Measurements from ENCODE around the gene YWHAQ.
A peak's percentile ranks its signal among the peaks of the same experiment; 100 is the strongest.
"Not testable (repeated sequence)": the region's sequence is repeated elsewhere in the genome, so short reads cannot be mapped to it uniquely, and the experiment has no call there.

The YWHAQ gene

GRCh38 chr2:9586465-9586864 is 44.3 kb downstream of the YWHAQ start:
- DNase-seq, result no peak

- DNase-seq, result no peak
Observed at GRCh38 chr2:9585486-9585885, 45.3 kb downstream of the YWHAQ start.

- DNase-seq, result not testable (repeated sequence)
Observed at GRCh38 chr2:9584902-9585301, 45.9 kb downstream of the YWHAQ start.

- DNase-seq, result no peak
Observed at GRCh38 chr2:9582624-9583023, 48.2 kb downstream of the YWHAQ start.

- DNase-seq, result no peak
Observed at GRCh38 chr2:9578467-9579235, 52.1 kb downstream of the YWHAQ start.

GRCh38 chr2:9574331-9574730 is 56.5 kb downstream of the YWHAQ start:
- no peak for DNase-seq

- no peak for DNase-seq
Observed at GRCh38 chr2:9573840-9574239, 57.0 kb downstream of the YWHAQ start.

- DNase-seq, result peak; percentile 13
Observed at GRCh38 chr2:9573013-9573720, 57.6 kb downstream of the YWHAQ start.

GRCh38 chr2:9570182-9571060 is 60.4 kb downstream of the YWHAQ start:
- peak; percentile 8 for DNase-seq

GRCh38 chr2:9565436-9566153 is 65.2 kb downstream of the YWHAQ start:
- no peak for DNase-seq

GRCh38 chr2:9560628-9561027 is 70.2 kb downstream of the YWHAQ start:
- no peak for DNase-seq

GRCh38 chr2:9558948-9559381 is 71.8 kb downstream of the YWHAQ start:
- DNase-seq, result peak; percentile 67

GRCh38 chr2:9556121-9556743 is 74.6 kb downstream of the YWHAQ start:
- peak; percentile 28 for DNase-seq

GRCh38 chr2:9555297-9556120 is 75.3 kb downstream of the YWHAQ start, which contains the start of gene ADAM17:
Gene ADAM17, minus strand, starts transcription at chr2:9555830. Its CDS starts 225 bp downstream, at chr2:9555605.
- peak; percentile 90 for DNase-seq

- peak; percentile 61 for DNase-seq
Observed at GRCh38 chr2:9554921-9555296, 75.9 kb downstream of the YWHAQ start.

- DNase-seq, result peak; percentile 96
Observed at GRCh38 chr2:9552219-9553178, 78.3 kb downstream of the YWHAQ start.

- DNase-seq, result peak; percentile 60
Observed at GRCh38 chr2:9550859-9551391, 79.9 kb downstream of the YWHAQ start.

GRCh38 chr2:9549420-9549819 is 81.4 kb downstream of the YWHAQ start:
- DNase-seq, result no peak

GRCh38 chr2:9548506-9548905 is 82.3 kb downstream of the YWHAQ start:
- peak; percentile 67 for DNase-seq
